Testis (tissue), 5 donors: ENCODE data around the gene MMAB. TPM values are rescaled to one million over a fixed set of nuclear protein-coding genes. Genes with fewer than 3 reads are reported as not detected.

Experiments used
- DNase-seq: peaks from one replicate; pipeline ENCODE4 v3.0.0-alpha.2; 2019
- H3K27ac ChIP-seq, 2 donors: fragments of 200-600 bp; sonication (generic); one replicate each; pipeline ENCODE4 v1.5.1; 2019
- H3K27me3 ChIP-seq: fragments of 200-600 bp; sonication (generic); one replicate; pipeline ENCODE4 v1.5.1; 2019
- H3K36me3 ChIP-seq: fragments of 200-600 bp; sonication (generic); one replicate; pipeline ENCODE4 v1.5.1; 2017; ENCODE audit warnings: low read depth; ENCODE audit errors: missing control alignments
- H3K4me1 ChIP-seq: fragments of 200-600 bp; sonication (generic); one replicate; pipeline ENCODE4 v1.5.1; 2019
- H3K4me3 ChIP-seq, 2 donors: fragments of 200-600 bp; sonication (generic); one replicate each; pipeline ENCODE4 v1.5.1; 2017 to 2019
- H3K9me3 ChIP-seq: fragments of 200-600 bp; sonication (generic); one replicate; pipeline ENCODE4 v1.5.1; 2017
- POLR2A ChIP-seq: fragments of 450-650 bp; IDR thresholded peaks from one replicate; pipeline ENCODE4 v1.6.1; 2017; ENCODE audit warnings: antibody characterized with exemption, mild to moderate bottlenecking, moderate library complexity
- WGBS, 2 donors: methylation state at CpG; one replicate each; pipeline ENCODE4 v1.1.5; 2018; 5-methylcytosine and 5-hydroxymethylcytosine counted together
- intact Hi-C: fragments of 100-400 bp; cut with DNase I; formaldehyde crosslinking; loops from one replicate; pipeline ENCODE4 v1.15.1; 2023; ENCODE audit warnings: low total_unique reads
- long read RNA-seq, 2 donors: transcript quantifications; one replicate each; lab custom pipeline, GENCODE V29; 2026
- polyA plus RNA-seq: library from polyadenylated mRNA; stranded (reverse); fragments of 350-450 nt; fragmentation: Illumina TruSeq; extraction: RNeasy Lipid Tissue Mini Kit (QIAGEN cat#74804); gene quantifications from one replicate; pipeline ENCODE4 v1.2.3, GENCODE V29; 2014; ENCODE audit warnings: low read depth, low replicate concordance; ENCODE audit not compliant: insufficient read depth
- total RNA-seq, 2 donors: library from RNA; depleted of rRNA; stranded (reverse); fragments of >200 nt; gene quantifications; one replicate each; pipeline ENCODE4 v1.2.3, GENCODE V29; 2016
- TF ChIP-seq, protein P1 (sequence below), 3 experiments: fragments of 450-650 bp in 2 of 3; fragments of 200-600 bp in 1 of 3; sonication (generic) in 1 of 3; IDR thresholded peaks; one replicate each; pipeline ENCODE4 v1.5.1; 2016 to 2019; ENCODE audit warnings: antibody characterized with exemption in 3 of 3, mild to moderate bottlenecking in 2 of 3, moderate library complexity in 1 of 3

The MMAB gene
- total RNA-seq (10 to 100 TPM; 23.6 to 26.4 TPM), polyA plus RNA-seq (45.2 TPM)
- long read RNA-seq, donor 1, full-length matches to known transcripts = 35 of 44 reads
- long read RNA-seq, donor 1, partial matches to known transcripts = 9 of 44 reads
- long read RNA-seq, donor 1, other reads (novel, unspliced or antisense) = 0 of 44 reads
- long read RNA-seq, donor 2, full-length matches to known transcripts = 28 of 131 reads
- long read RNA-seq, donor 2, partial matches to known transcripts = 75 of 131 reads
- long read RNA-seq, donor 2, other reads (novel, unspliced or antisense) = 28 of 131 reads

GRCh38 chr12:109573029-109573913, at the start of gene MMAB, which contains the start of gene MVK:
MMAB (minus strand) TSS chr12:109573504; CDS start chr12:109573480, 24 bp downstream.
MVK (plus strand) TSS chr12:109573794; CDS start chr12:109574823, 1,029 bp downstream.
- TF ChIP-seq, protein P1, sequence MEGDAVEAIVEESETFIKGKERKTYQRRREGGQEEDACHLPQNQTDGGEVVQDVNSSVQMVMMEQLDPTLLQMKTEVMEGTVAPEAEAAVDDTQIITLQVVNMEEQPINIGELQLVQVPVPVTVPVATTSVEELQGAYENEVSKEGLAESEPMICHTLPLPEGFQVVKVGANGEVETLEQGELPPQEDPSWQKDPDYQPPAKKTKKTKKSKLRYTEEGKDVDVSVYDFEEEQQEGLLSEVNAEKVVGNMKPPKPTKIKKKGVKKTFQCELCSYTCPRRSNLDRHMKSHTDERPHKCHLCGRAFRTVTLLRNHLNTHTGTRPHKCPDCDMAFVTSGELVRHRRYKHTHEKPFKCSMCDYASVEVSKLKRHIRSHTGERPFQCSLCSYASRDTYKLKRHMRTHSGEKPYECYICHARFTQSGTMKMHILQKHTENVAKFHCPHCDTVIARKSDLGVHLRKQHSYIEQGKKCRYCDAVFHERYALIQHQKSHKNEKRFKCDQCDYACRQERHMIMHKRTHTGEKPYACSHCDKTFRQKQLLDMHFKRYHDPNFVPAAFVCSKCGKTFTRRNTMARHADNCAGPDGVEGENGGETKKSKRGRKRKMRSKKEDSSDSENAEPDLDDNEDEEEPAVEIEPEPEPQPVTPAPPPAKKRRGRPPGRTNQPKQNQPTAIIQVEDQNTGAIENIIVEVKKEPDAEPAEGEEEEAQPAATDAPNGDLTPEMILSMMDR (IDR thresholded peaks at IDR 0.05) = peak in 1 of 3 experiments; percentile 3
- TF ChIP-seq POLR2A = no peak
- DNase-seq = peak; percentile 100
- Histone ChIP-seq H3K27me3 (no peaks in the 10 kb centered on the region), H3K4me3 (peak within 1 kb of the TSS; percentile 75 to 78), H3K27ac (peak within 1 kb of the TSS; percentile 81 to 83), H3K4me1 (peaks cover 14% of the 10 kb centered on the region), H3K9me3 (no peaks in the 10 kb centered on the region), H3K36me3 (no peaks in the 10 kb centered on the region)
- WGBS, 2 donors = 0 to 1% methylated on average over 28 to 64 of the region's 74 CpGs
- intact Hi-C loops = no loop called here

DNA sequence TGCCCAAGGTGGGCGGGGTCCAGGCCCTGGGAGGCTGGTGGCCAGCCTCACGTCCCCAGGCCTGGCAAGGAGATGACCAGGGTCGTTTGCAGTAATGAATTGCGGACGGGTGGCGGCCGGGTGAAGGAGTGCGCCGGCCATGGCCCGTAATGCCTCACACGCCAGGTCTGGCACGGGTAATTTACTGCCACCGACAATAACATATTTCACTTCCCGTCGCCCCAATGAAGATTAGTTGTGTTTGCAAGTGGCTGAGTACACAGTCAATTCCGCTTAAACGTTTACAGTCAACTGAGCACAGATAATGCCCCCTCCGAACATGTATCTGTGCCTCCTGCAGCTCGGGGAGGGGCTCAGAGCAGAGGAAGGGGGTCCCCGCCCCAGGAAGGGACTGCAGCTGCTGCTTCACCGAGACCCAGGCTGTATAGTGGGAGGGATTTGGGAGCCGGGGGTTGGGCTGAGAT, 48.6 kb upstream of the MMAB start:
- H3K4me3 ChIP-seq = no peak overlapping the region
- intact Hi-C loops = no loop called here
- DNase-seq = no peak
- 67 to 68% methylated on average over 11 to 22 of the region's 22 CpGs for WGBS, 2 donors
- H3K27ac ChIP-seq = no peak overlapping the region
- TF ChIP-seq, protein P1 (IDR thresholded peaks at IDR 0.05) = no peak
- TF ChIP-seq POLR2A = no peak
- H3K4me1 ChIP-seq = no peaks in the 10 kb centered on the region
- no peaks in the 10 kb centered on the region for H3K36me3 ChIP-seq
- no peaks in the 10 kb centered on the region for H3K9me3 ChIP-seq
- H3K27me3 ChIP-seq = no peaks in the 10 kb centered on the region

DNA sequence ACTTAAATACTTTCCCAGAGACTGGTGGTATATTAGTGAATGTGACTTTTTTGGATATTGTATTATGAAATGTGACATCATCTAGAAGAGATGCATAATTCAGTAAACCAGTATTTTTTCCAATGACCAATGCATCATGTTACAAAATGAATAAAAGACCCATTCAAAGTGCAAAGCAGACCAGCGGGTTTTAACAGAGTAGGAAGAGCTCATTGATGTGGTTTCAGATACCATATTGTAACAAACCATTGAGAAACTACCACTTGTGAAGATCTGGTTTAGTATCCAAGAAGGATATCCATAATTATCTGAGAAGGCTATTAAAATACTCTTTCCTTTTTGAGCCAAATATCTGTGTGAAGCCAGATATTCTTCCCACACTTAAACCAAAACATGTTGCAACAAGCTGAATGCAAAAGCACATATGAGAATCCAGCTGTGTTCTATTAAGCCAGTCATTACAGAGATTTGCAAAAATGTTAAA, 47.9 kb upstream of the MMAB start:
- H3K36me3 ChIP-seq = no peaks in the 10 kb centered on the region
- 35 to 43% methylated on average over 1 of the region's 1 CpG for WGBS, 2 donors
- no peak overlapping the region for H3K4me3 ChIP-seq
- no peaks in the 10 kb centered on the region for H3K27me3 ChIP-seq
- intact Hi-C loops = no loop called here
- H3K9me3 ChIP-seq = no peaks in the 10 kb centered on the region
- H3K4me1 ChIP-seq = no peaks in the 10 kb centered on the region
- TF ChIP-seq, protein P1 (IDR thresholded peaks at IDR 0.05) = no peak
- TF ChIP-seq POLR2A = no peak
- no peak overlapping the region for H3K27ac ChIP-seq
- no peak for DNase-seq

DNA sequence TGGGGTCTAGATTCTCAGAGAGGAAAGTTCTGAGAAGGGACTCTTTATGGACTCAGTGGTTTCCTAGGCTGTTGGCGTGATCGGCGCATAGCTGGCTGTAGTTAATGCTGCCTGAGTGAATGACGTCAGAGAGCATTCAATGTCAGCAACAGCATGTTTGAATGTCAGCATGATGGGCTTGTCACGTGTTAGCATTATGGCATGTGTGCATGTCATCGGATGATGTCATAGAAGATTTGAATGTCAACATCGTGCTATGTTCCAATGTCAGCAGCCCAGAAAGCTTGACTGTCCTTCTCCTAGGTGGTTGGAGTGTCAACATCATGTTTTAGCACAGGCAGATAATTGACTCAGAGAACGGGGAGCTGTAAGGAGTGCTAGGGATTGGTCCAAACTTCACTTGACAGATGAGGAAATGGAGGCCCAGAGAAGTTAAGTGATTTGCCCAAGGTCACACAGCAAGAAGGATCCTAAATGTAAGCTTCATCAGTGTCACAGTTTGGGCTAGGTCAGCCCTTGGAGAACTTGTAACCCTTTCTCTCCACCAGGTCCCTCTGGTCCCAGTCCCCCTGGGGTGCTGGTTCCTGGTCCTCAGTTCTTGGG, 45.8 kb upstream of the MMAB start:
- Histone ChIP-seq H3K9me3 (no peaks in the 10 kb centered on the region), H3K4me1 (no peaks in the 10 kb centered on the region), H3K4me3 (no peak overlapping the region), H3K36me3 (no peaks in the 10 kb centered on the region), H3K27ac (no peak overlapping the region), H3K27me3 (no peaks in the 10 kb centered on the region)
- WGBS, 2 donors = 92 to 93% methylated on average over 8 of the region's 8 CpGs
- intact Hi-C loops = no loop called here
- TF ChIP-seq, protein P1 (IDR thresholded peaks at IDR 0.05) = no peak
- TF ChIP-seq POLR2A = no peak
- no peak for DNase-seq
